Right atrium auricular region (tissue), 2 donors: ENCODE results near the gene YARS2. TPM values are rescaled to one million over a fixed set of nuclear protein-coding genes. Genes with fewer than 3 reads are reported as not detected.

Experiments used
- DNase-seq: peaks from one replicate; pipeline ENCODE4 v3.0.0-alpha.2; 2019; ENCODE audit warnings: low spot score
- H3K27ac ChIP-seq, 2 donors: fragments of 200-600 bp; sonication (generic); 1 replicate in 1 of 2; 2 replicates in 1 of 2; pipeline ENCODE4 v1.5.1; 2016 to 2019
- H3K27me3 ChIP-seq, 2 donors: fragments of 200-600 bp; sonication (generic); one replicate each; pipeline versions ENCODE4 v1.5.1 to v1.6.0; 2017 to 2019
- H3K36me3 ChIP-seq: fragments of 200-600 bp; sonication (generic); one replicate; pipeline ENCODE4 v1.5.1; 2016
- H3K4me1 ChIP-seq, 2 donors: fragments of 200-600 bp; sonication (generic); one replicate each; pipeline versions ENCODE4 v1.5.1 to v1.6.0; 2017 to 2019
- H3K4me3 ChIP-seq, 2 donors: fragments of 200-600 bp; sonication (generic); 1 replicate in 1 of 2; 2 replicates in 1 of 2; pipeline ENCODE4 v1.5.1; 2017 to 2019; ENCODE audit warnings: mild to moderate bottlenecking in 1 of 2, moderate library complexity in 1 of 2
- H3K9me3 ChIP-seq, 2 donors: fragments of 200-600 bp; sonication (generic); one replicate each; pipeline ENCODE4 v1.5.1; 2019
- CTCF ChIP-seq, 2 donors: fragments of 200-600 bp; sonication (generic); IDR thresholded peaks; one replicate each; pipeline ENCODE4 v1.5.1; 2019; ENCODE audit warnings: antibody characterized with exemption in 2 of 2
- total RNA-seq, 2 donors: library from RNA; depleted of rRNA; stranded (reverse); fragments of >200 nt; gene quantifications; one replicate each; pipeline ENCODE4 v1.1.0, GENCODE V29; 2016

The YARS2 gene
- total RNA-seq, 2 donors from 2014 or later = 8.3 to 10.7 TPM

- no peak for TF ChIP-seq CTCF (IDR thresholded peaks at IDR 0.05)
- no peak overlapping the region for H3K4me3 ChIP-seq
- H3K9me3 ChIP-seq = no peaks in the 10 kb centered on the region
- no peak overlapping the region for H3K27ac ChIP-seq
- no peak for DNase-seq
- no peaks in the 10 kb centered on the region for H3K27me3 ChIP-seq
- H3K4me1 ChIP-seq = no peaks in the 10 kb centered on the region
- no peaks in the 10 kb centered on the region for H3K36me3 ChIP-seq
Observed at GRCh38 chr12:32698285-32698684, 57.4 kb downstream of the YARS2 start.

DNA sequence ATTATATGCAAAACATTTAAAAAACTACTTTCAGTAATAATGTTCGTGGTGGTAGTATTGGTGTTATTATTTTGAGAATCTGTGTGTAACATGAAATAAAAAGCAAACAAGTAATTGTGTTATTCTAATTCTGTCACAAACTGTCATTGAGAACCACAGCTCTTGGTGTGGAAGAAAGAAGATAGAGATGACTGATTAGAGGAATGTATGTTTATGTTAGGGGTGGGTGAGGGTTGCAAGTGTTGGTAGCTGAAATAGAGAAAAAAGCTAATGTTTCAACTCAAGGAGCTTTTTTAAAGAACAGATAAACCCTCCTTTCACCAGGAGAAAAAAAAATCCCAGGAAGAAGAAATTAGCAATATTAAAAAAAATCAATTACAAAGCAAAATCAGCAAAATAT lies 58.3 kb downstream of the YARS2 start:
- no peak overlapping the region for H3K27ac ChIP-seq
- no peaks in the 10 kb centered on the region for H3K4me1 ChIP-seq
- no peaks in the 10 kb centered on the region for H3K9me3 ChIP-seq
- H3K4me3 ChIP-seq = no peak overlapping the region
- no peaks in the 10 kb centered on the region for H3K36me3 ChIP-seq
- H3K27me3 ChIP-seq = no peaks in the 10 kb centered on the region
- no peak for DNase-seq
- TF ChIP-seq CTCF (IDR thresholded peaks at IDR 0.05) = no peak

Other genes starting within 250 kb of the YARS2 start
- gene DNM1L, start 76.6 kb downstream of the YARS2 start, total RNA-seq = 10 to 100 TPM; 33.6 to 51.1 TPM
- 100 to 1,000 TPM; 195 to 271 TPM for gene PKP2, start 140.9 kb upstream of the YARS2 start, total RNA-seq